Astrocyte (in vitro differentiated cells and primary cell): Measurements from ENCODE around the gene PLXNC1. TPM values are rescaled to one million over a fixed set of nuclear protein-coding genes. Genes with fewer than 3 reads are reported as not detected.

Experiments used
- DNase-seq: peaks from one replicate; pipeline ENCODE4 v3.0.0-alpha.2; 2010; ENCODE audit warnings: low read depth
- FAIRE-seq: peaks from 2 replicates; lab custom pipeline; 2011; peaks lifted over from hg19 to GRCh38; lab: Jason Lieb, UNC
- H2AFZ ChIP-seq: 2 replicates; pipeline ENCODE4 v1.6.0; 2012; ENCODE audit warnings: low read depth, low read length, inconsistent platforms
- H3K27ac ChIP-seq: 2 replicates; pipeline ENCODE4 v1.5.1; 2011; ENCODE audit warnings: low read depth, low read length, inconsistent platforms
- H3K27me3 ChIP-seq: 2 replicates; pipeline ENCODE4 v1.6.0; 2011; ENCODE audit warnings: low read length, inconsistent platforms; ENCODE audit not compliant: insufficient read depth
- H3K36me3 ChIP-seq: 2 replicates; pipeline ENCODE4 v1.5.1; 2011; ENCODE audit warnings: low read length, inconsistent platforms; ENCODE audit not compliant: insufficient read depth
- H3K4me1 ChIP-seq: 2 replicates; pipeline ENCODE4 v1.5.1; 2011; ENCODE audit warnings: low read length, inconsistent platforms; ENCODE audit not compliant: insufficient read depth
- H3K4me2 ChIP-seq: 2 replicates; pipeline ENCODE4 v1.6.0; 2012; ENCODE audit warnings: low read length, inconsistent platforms
- H3K4me3 ChIP-seq: 2 replicates; pipeline ENCODE4 v1.5.1; 2011; ENCODE audit warnings: low read depth, mild to moderate bottlenecking, low read length, inconsistent platforms; ENCODE audit not compliant: insufficient read depth
- H3K79me2 ChIP-seq: 2 replicates; pipeline ENCODE4 v1.6.0; 2012; ENCODE audit warnings: mild to moderate bottlenecking, low read length, inconsistent platforms; ENCODE audit not compliant: insufficient read depth
- H3K9ac ChIP-seq: 2 replicates; pipeline ENCODE4 v1.6.0; 2012; ENCODE audit warnings: mild to moderate bottlenecking, low read length, inconsistent platforms
- H3K9me3 ChIP-seq: 2 replicates; pipeline ENCODE4 v1.5.1; 2012; ENCODE audit warnings: low read depth, mild to moderate bottlenecking, low read length, inconsistent platforms; ENCODE audit not compliant: insufficient read depth
- H4K20me1 ChIP-seq: 2 replicates; pipeline ENCODE4 v1.6.0; 2012; ENCODE audit warnings: low read length, inconsistent platforms; ENCODE audit not compliant: insufficient read depth
- H3K27ac Mint-ChIP-seq: one replicate; pipeline ENCODE4 v1.8.0; 2021; ENCODE audit warnings: mild to moderate bottlenecking, mixed read lengths; ENCODE audit not compliant: unreplicated experiment
- H3K27me3 Mint-ChIP-seq: one replicate; pipeline ENCODE4 v1.8.0; 2021; ENCODE audit warnings: low read depth, mixed read lengths; ENCODE audit not compliant: unreplicated experiment
- H3K36me3 Mint-ChIP-seq: one replicate; pipeline ENCODE4 v1.8.0; 2021; ENCODE audit warnings: low read depth, mixed read lengths; ENCODE audit not compliant: unreplicated experiment
- H3K4me1 Mint-ChIP-seq: one replicate; pipeline ENCODE4 v1.8.0; 2021; ENCODE audit warnings: low read depth, mixed read lengths; ENCODE audit not compliant: unreplicated experiment
- H3K4me3 Mint-ChIP-seq: one replicate; pipeline ENCODE4 v1.8.0; 2021; ENCODE audit warnings: mild to moderate bottlenecking, moderate library complexity, mixed read lengths; ENCODE audit not compliant: unreplicated experiment
- H3K9me3 Mint-ChIP-seq: one replicate; pipeline ENCODE4 v1.8.0; 2021; ENCODE audit warnings: mild to moderate bottlenecking, mixed read lengths; ENCODE audit not compliant: unreplicated experiment
- CTCF ChIP-seq: IDR thresholded peaks from 2 replicates; pipeline ENCODE4 v1.5.1; 2011; ENCODE audit warnings: low read depth, mild to moderate bottlenecking, inconsistent platforms, low read length, moderate library complexity; ENCODE audit not compliant: insufficient read depth
- EZH2 ChIP-seq: IDR thresholded peaks from 2 replicates; pipeline ENCODE4 v1.6.1; 2012; ENCODE audit warnings: mild to moderate bottlenecking, low read length, inconsistent platforms; ENCODE audit not compliant: insufficient read depth
- total RNA-seq: library from RNA; stranded (reverse); gene quantifications from 2 replicates; pipeline ENCODE4 v1.2.1, GENCODE V29; 2021

PLXNC1 gene
- total RNA-seq, 1 donor from 2014 or later = 6.9 TPM

GRCh38 chr12:94203796-94204195, 55.4 kb downstream of the PLXNC1 start:
- no peaks in the 10 kb centered on the region for H3K9me3 ChIP-seq
- H2AFZ ChIP-seq = no peak overlapping the region

GRCh38 chr12:94204499-94205247, 56.3 kb downstream of the PLXNC1 start:
- DNase-seq (no peak), FAIRE-seq (no peak)
- Histone ChIP-seq H3K4me2 (no peak overlapping the region), H3K9ac (no peak overlapping the region), H2AFZ (no peak overlapping the region), H4K20me1 (no peaks in the 10 kb centered on the region), H3K4me1 (no peaks in the 10 kb centered on the region), H3K27ac (no peak overlapping the region), H3K27me3 (peaks cover 4% of the 10 kb centered on the region), H3K36me3 (no peaks in the 10 kb centered on the region), H3K9me3 (no peaks in the 10 kb centered on the region), H3K79me2 (no peaks in the 10 kb centered on the region), H3K4me3 (no peak overlapping the region)
- Mint-ChIP-seq H3K36me3 (peaks cover 2% of the 10 kb centered on the region), H3K27me3 (no peaks in the 10 kb centered on the region), H3K4me1 (peaks cover 7% of the 10 kb centered on the region), H3K27ac (no peak overlapping the region), H3K9me3 (peaks cover 1% of the 10 kb centered on the region), H3K4me3 (no peak overlapping the region)
- no peak for TF ChIP-seq EZH2
- no peak for TF ChIP-seq CTCF

More at GRCh38 chr12:94203796-94204195, 55.4 kb downstream of the PLXNC1 start:
- Histone ChIP-seq H3K9ac (no peak overlapping the region), H3K4me3 (no peak overlapping the region), H4K20me1 (no peaks in the 10 kb centered on the region), H3K27me3 (peaks cover 4% of the 10 kb centered on the region), H3K4me2 (no peak overlapping the region), H3K36me3 (no peaks in the 10 kb centered on the region), H3K4me1 (no peaks in the 10 kb centered on the region), H3K27ac (no peak overlapping the region), H3K79me2 (no peaks in the 10 kb centered on the region)
- DNase-seq (no peak), FAIRE-seq (no peak)
- Mint-ChIP-seq H3K36me3 (peaks cover 2% of the 10 kb centered on the region), H3K27ac (no peak overlapping the region), H3K4me3 (no peak overlapping the region), H3K4me1 (peaks cover 7% of the 10 kb centered on the region), H3K27me3 (no peaks in the 10 kb centered on the region), H3K9me3 (peaks cover 1% of the 10 kb centered on the region)
- no peak for TF ChIP-seq CTCF
- TF ChIP-seq EZH2 = no peak

GRCh38 chr12:94205822-94206221, 57.4 kb downstream of the PLXNC1 start:
- Histone ChIP-seq H3K36me3 (no peaks in the 10 kb centered on the region), H4K20me1 (no peaks in the 10 kb centered on the region), H3K27me3 (peaks cover 2% of the 10 kb centered on the region), H3K4me3 (no peak overlapping the region), H3K4me2 (no peak overlapping the region), H3K9ac (no peak overlapping the region), H3K79me2 (no peaks in the 10 kb centered on the region), H3K9me3 (no peaks in the 10 kb centered on the region), H3K4me1 (no peaks in the 10 kb centered on the region), H2AFZ (no peak overlapping the region), H3K27ac (no peak overlapping the region)
- H3K9me3 Mint-ChIP-seq = peaks cover 1% of the 10 kb centered on the region
- no peaks in the 10 kb centered on the region for H3K27me3 Mint-ChIP-seq
- no peak overlapping the region for H3K4me3 Mint-ChIP-seq
- no peak overlapping the region for H3K27ac Mint-ChIP-seq
- TF ChIP-seq EZH2 (no peak), CTCF (no peak)
- DNase-seq (no peak), FAIRE-seq (no peak)
- peaks cover 2% of the 10 kb centered on the region for H3K36me3 Mint-ChIP-seq
- H3K4me1 Mint-ChIP-seq = peaks cover 7% of the 10 kb centered on the region
